H1 (cell line): ENCODE measurements around the gene GNAO1.
"Not testable (repeated sequence)": the region's sequence is repeated elsewhere in the genome, so short reads cannot be mapped to it uniquely, and the experiment has no call there.

ENCODE experiments used
- BRCA1 ChIP-seq: IDR thresholded peaks from 2 replicates; pipeline ENCODE4 v1.6.1; 2012; ENCODE audit warnings: low read depth, low read length, improper control_type of control experiment
- CEBPB ChIP-seq: IDR thresholded peaks from 2 replicates; pipeline ENCODE4 v1.6.1; 2012; ENCODE audit warnings: low read depth, low read length
- CHD2 ChIP-seq: IDR thresholded peaks from 2 replicates; pipeline ENCODE4 v1.6.1; 2012; ENCODE audit warnings: low read length, improper control_type of control experiment
- CTCF ChIP-seq, 3 experiments: IDR thresholded peaks; 1 replicate in 2 of 3; 2 replicates in 1 of 3; pipeline versions ENCODE4 v1.5.1 to v1.6.1; 2011; ENCODE audit warnings: low read length in 3 of 3, mild to moderate bottlenecking in 3 of 3, inconsistent platforms in 2 of 3, low read depth in 1 of 3, moderate library complexity in 1 of 3; ENCODE audit not compliant: insufficient read depth in 1 of 3; ENCODE audit errors: control extremely low read depth in 1 of 3
- EP300 ChIP-seq, 2 experiments: IDR thresholded peaks; 1 replicate in 1 of 2; 2 replicates in 1 of 2; pipeline ENCODE4 v1.6.1; 2011 to 2012; ENCODE audit warnings: low read depth in 2 of 2, low read length in 2 of 2, mild to moderate bottlenecking in 2 of 2, borderline replicate concordance in 1 of 2, inconsistent platforms in 1 of 2, moderate library complexity in 1 of 2
- FOSL1 ChIP-seq: IDR thresholded peaks from 2 replicates; pipeline ENCODE4 v1.6.1; 2011; ENCODE audit warnings: mild to moderate bottlenecking, low read depth, low read length, moderate library complexity; ENCODE audit not compliant: insufficient read depth
- KDM1A ChIP-seq: fragments of 200-600, 300-600 bp; sonication (generic); IDR thresholded peaks from 2 replicates; pipeline ENCODE4 v1.7.1; 2016; ENCODE audit warnings: mild to moderate bottlenecking, low read length, borderline replicate concordance
- MAFK ChIP-seq: IDR thresholded peaks from 2 replicates; pipeline ENCODE4 v1.6.1; 2012; ENCODE audit warnings: low read depth, mild to moderate bottlenecking, improper control_type of control experiment, low read length
- POLR2A ChIP-seq, 2 experiments: IDR thresholded peaks; 1 replicate in 1 of 2; 2 replicates in 1 of 2; pipeline ENCODE4 v1.6.1; 2011; ENCODE audit warnings: low read depth in 2 of 2, low read length in 2 of 2, mild to moderate bottlenecking in 2 of 2; ENCODE audit errors: control extremely low read depth in 1 of 2
- POLR2AphosphoS5 ChIP-seq: IDR thresholded peaks from 2 replicates; pipeline ENCODE4 v1.6.1; 2011; ENCODE audit warnings: low read depth, low read length
- RFX5 ChIP-seq: IDR thresholded peaks from 2 replicates; pipeline ENCODE4 v1.6.1; 2011; ENCODE audit warnings: low read depth, low read length, improper control_type of control experiment, borderline replicate concordance

- TF ChIP-seq FOSL1; BRCA1; CTCF (IDR thresholded peaks at IDR 0.05; ENCODE audit: control extremely low read depth in 1 of 3, insufficient read depth in 1 of 3, low read depth in 1 of 3, low read length in 3 of 3); KDM1A; POLR2A (IDR thresholded peaks at IDR 0.05; ENCODE audit: control extremely low read depth in 1 of 2, low read depth in 2 of 2, low read length in 2 of 2); POLR2AphosphoS5; RFX5; EP300 (IDR thresholded peaks at IDR 0.05; ENCODE audit: borderline replicate concordance in 1 of 2, low read depth in 2 of 2, low read length in 2 of 2); MAFK; CEBPB; CHD2: not testable (repeated sequence)
Measured at GRCh38 chr16:56396724-56397123, 205.4 kb downstream of the GNAO1 start.
